SJCRH30 (cell line): ENCODE measurements around the gene IAPP. TPM values are rescaled to one million over a fixed set of nuclear protein-coding genes. Genes with fewer than 3 reads are reported as not detected.

ENCODE experiments used
- DNase-seq, 2 experiments: peaks; one replicate each; pipeline ENCODE4 v3.0.0-alpha.2; 2015 to 2020
- H3K27ac ChIP-seq: fragments of 250-450 bp; sonication (Bioruptor Pico); 2 replicates; pipeline ENCODE4 v1.5.1; 2020; ENCODE audit warnings: mild to moderate bottlenecking, moderate library complexity
- H3K27me3 ChIP-seq: fragments of 250-450 bp; sonication (Bioruptor Pico); 2 replicates; pipeline ENCODE4 v1.5.1; 2020; ENCODE audit warnings: mild to moderate bottlenecking, moderate library complexity
- H3K36me3 ChIP-seq: fragments of 250-450 bp; sonication (Bioruptor Pico); 2 replicates; pipeline ENCODE4 v1.5.1; 2020; ENCODE audit warnings: mild to moderate bottlenecking, moderate library complexity
- H3K4me1 ChIP-seq: fragments of 250-450 bp; sonication (Bioruptor Pico); 2 replicates; pipeline ENCODE4 v1.5.1; 2020; ENCODE audit warnings: mild to moderate bottlenecking, moderate library complexity
- H3K4me3 ChIP-seq: fragments of 250-450 bp; sonication (Bioruptor Pico); 2 replicates; pipeline ENCODE4 v1.5.1; 2020; ENCODE audit warnings: mild to moderate bottlenecking, moderate library complexity
- H3K9me3 ChIP-seq: fragments of 250-450 bp; sonication (Bioruptor Pico); replicated peaks from 2 replicates; pipeline ENCODE4 v1.5.1; 2020; ENCODE audit warnings: mild to moderate bottlenecking, moderate library complexity
- total RNA-seq: library from RNA; depleted of rRNA; stranded (reverse); fragments of >200 nt; shearing (Covaris generic); gene quantifications from 2 replicates; pipeline ENCODE4 v1.2.3, GENCODE V29; 2014; rRNA removed

Gene IAPP
- total RNA-seq: not detected in 2 replicates

- no peaks in the 10 kb centered on the region for H3K36me3 ChIP-seq
- H3K27ac ChIP-seq: no peak within 1 kb of the TSS
- H3K27me3 ChIP-seq: no peaks in the 10 kb centered on the region
- no peak for DNase-seq
- no peaks in the 10 kb centered on the region for H3K9me3 ChIP-seq
- H3K4me3 ChIP-seq: no peak within 1 kb of the TSS
- no peaks in the 10 kb centered on the region for H3K4me1 ChIP-seq
These were observed at the start of gene IAPP for GRCh38 chr12:21372602-21373001. Gene IAPP, plus strand, starts transcription at chr12:21372902. Its CDS starts 450 bp downstream, at chr12:21373352.

GRCh38 chr12:21323736-21324135 is 49.0 kb upstream of the IAPP start:
- Histone ChIP-seq H3K9me3 (no peaks in the 10 kb centered on the region), H3K36me3 (no peaks in the 10 kb centered on the region), H3K27ac (no peak overlapping the region), H3K27me3 (no peaks in the 10 kb centered on the region), H3K4me1 (no peaks in the 10 kb centered on the region), H3K4me3 (no peak overlapping the region)
- no peak for DNase-seq

- Histone ChIP-seq H3K4me1 (no peaks in the 10 kb centered on the region), H3K9me3 (no peaks in the 10 kb centered on the region; the same call in 1 of the 2 replicates), H3K4me3 (no peak overlapping the region), H3K27me3 (no peaks in the 10 kb centered on the region), H3K36me3 (no peaks in the 10 kb centered on the region), H3K27ac (no peak overlapping the region)
- DNase-seq: no peak
These were observed 48.2 kb upstream of the IAPP start for GRCh38 chr12:21324551-21324950.

- no peak overlapping the region for H3K27ac ChIP-seq
- no peaks in the 10 kb centered on the region for H3K4me1 ChIP-seq
- DNase-seq: no peak
- no peaks in the 10 kb centered on the region for H3K36me3 ChIP-seq
- H3K4me3 ChIP-seq: no peak overlapping the region
- H3K27me3 ChIP-seq: no peaks in the 10 kb centered on the region
- H3K9me3 ChIP-seq: peaks cover 4% of the 10 kb centered on the region; the same call in 1 of the 2 replicates
These were observed 44.1 kb upstream of the IAPP start for GRCh38 chr12:21328578-21328977.

GRCh38 chr12:21330682-21331253 is 41.9 kb upstream of the IAPP start:
- H3K27me3 ChIP-seq: no peaks in the 10 kb centered on the region
- DNase-seq: peak in 1 of 2 experiments; percentile 28
- H3K9me3 ChIP-seq: peaks cover 4% of the 10 kb centered on the region; the same call in 1 of the 2 replicates
- no peak overlapping the region for H3K27ac ChIP-seq
- no peak overlapping the region for H3K4me3 ChIP-seq
- H3K4me1 ChIP-seq: no peaks in the 10 kb centered on the region
- H3K36me3 ChIP-seq: no peaks in the 10 kb centered on the region

- no peaks in the 10 kb centered on the region for H3K36me3 ChIP-seq
- no peak within 1 kb of the TSS for H3K27ac ChIP-seq
- peaks cover 3% of the 10 kb centered on the region; the same call in 1 of the 2 replicates for H3K9me3 ChIP-seq
- no peak for DNase-seq
- H3K27me3 ChIP-seq: no peaks in the 10 kb centered on the region
- no peaks in the 10 kb centered on the region for H3K4me1 ChIP-seq
- H3K4me3 ChIP-seq: no peak within 1 kb of the TSS
These were observed 37.9 kb upstream of the IAPP start, which contains the start of gene SLCO1A2 for GRCh38 chr12:21334771-21335325. Gene SLCO1A2, minus strand, starts transcription at chr12:21334917. Its CDS starts 270 bp downstream, at chr12:21334647.

GRCh38 chr12:21336656-21337055 is 36.0 kb upstream of the IAPP start:
- H3K4me1 ChIP-seq: no peaks in the 10 kb centered on the region
- no peak overlapping the region for H3K27ac ChIP-seq
- no peaks in the 10 kb centered on the region for H3K27me3 ChIP-seq
- peak in 1 of 2 experiments; percentile 10 for DNase-seq
- H3K4me3 ChIP-seq: no peak overlapping the region
- no peaks in the 10 kb centered on the region for H3K36me3 ChIP-seq
- H3K9me3 ChIP-seq: no peaks in the 10 kb centered on the region

GRCh38 chr12:21337453-21337852 is 35.2 kb upstream of the IAPP start:
- DNase-seq: no peak
- H3K4me3 ChIP-seq: no peak overlapping the region
- no peaks in the 10 kb centered on the region for H3K36me3 ChIP-seq
- no peak overlapping the region for H3K27ac ChIP-seq
- H3K9me3 ChIP-seq: no peaks in the 10 kb centered on the region
- no peaks in the 10 kb centered on the region for H3K27me3 ChIP-seq
- no peaks in the 10 kb centered on the region for H3K4me1 ChIP-seq

- Histone ChIP-seq H3K4me3 (no peak overlapping the region), H3K9me3 (no peaks in the 10 kb centered on the region), H3K27ac (no peak overlapping the region), H3K4me1 (no peaks in the 10 kb centered on the region), H3K36me3 (no peaks in the 10 kb centered on the region), H3K27me3 (no peaks in the 10 kb centered on the region)
- no peak for DNase-seq
These were observed 34.5 kb upstream of the IAPP start for GRCh38 chr12:21337959-21338744.

GRCh38 chr12:21339921-21340320 is 32.8 kb upstream of the IAPP start:
- no peak for DNase-seq

GRCh38 chr12:21340403-21340802 is 32.3 kb upstream of the IAPP start:
- H3K27me3 ChIP-seq: no peaks in the 10 kb centered on the region
- no peaks in the 10 kb centered on the region for H3K4me1 ChIP-seq
- H3K4me3 ChIP-seq: no peak overlapping the region
- no peaks in the 10 kb centered on the region for H3K9me3 ChIP-seq
- DNase-seq: no peak
- no peak overlapping the region for H3K27ac ChIP-seq
- no peaks in the 10 kb centered on the region for H3K36me3 ChIP-seq

More at GRCh38 chr12:21339921-21340320, 32.8 kb upstream of the IAPP start:
- Histone ChIP-seq H3K27me3 (no peaks in the 10 kb centered on the region), H3K36me3 (no peaks in the 10 kb centered on the region), H3K4me1 (no peaks in the 10 kb centered on the region), H3K27ac (no peak overlapping the region), H3K9me3 (no peaks in the 10 kb centered on the region), H3K4me3 (no peak overlapping the region)

GRCh38 chr12:21341769-21342168 is 30.9 kb upstream of the IAPP start:
- H3K27me3 ChIP-seq: no peaks in the 10 kb centered on the region
- no peak overlapping the region for H3K4me3 ChIP-seq
- no peaks in the 10 kb centered on the region for H3K9me3 ChIP-seq
- H3K36me3 ChIP-seq: no peaks in the 10 kb centered on the region
- no peaks in the 10 kb centered on the region for H3K4me1 ChIP-seq
- DNase-seq: no peak
- no peak overlapping the region for H3K27ac ChIP-seq

- Histone ChIP-seq H3K4me3 (no peak overlapping the region), H3K9me3 (no peaks in the 10 kb centered on the region), H3K27me3 (no peaks in the 10 kb centered on the region), H3K4me1 (no peaks in the 10 kb centered on the region), H3K27ac (no peak overlapping the region), H3K36me3 (no peaks in the 10 kb centered on the region)
- no peak for DNase-seq
These were observed 29.1 kb upstream of the IAPP start for GRCh38 chr12:21343636-21344035.

GRCh38 chr12:21346542-21347205 is 26.0 kb upstream of the IAPP start:
- Histone ChIP-seq H3K4me1 (no peaks in the 10 kb centered on the region), H3K27ac (no peak overlapping the region), H3K27me3 (no peaks in the 10 kb centered on the region), H3K4me3 (no peak overlapping the region), H3K36me3 (no peaks in the 10 kb centered on the region), H3K9me3 (no peaks in the 10 kb centered on the region)
- no peak for DNase-seq

- H3K27me3 ChIP-seq: no peaks in the 10 kb centered on the region
- no peaks in the 10 kb centered on the region for H3K36me3 ChIP-seq
- no peaks in the 10 kb centered on the region for H3K9me3 ChIP-seq
- no peak overlapping the region for H3K4me3 ChIP-seq
- no peaks in the 10 kb centered on the region for H3K4me1 ChIP-seq
- no peak for DNase-seq
- H3K27ac ChIP-seq: no peak overlapping the region
These were observed 21.7 kb upstream of the IAPP start for GRCh38 chr12:21350975-21351374.
